BJ (cell line): ENCODE results near the gene FGFR3. TPM values are rescaled to one million over a fixed set of nuclear protein-coding genes. Genes with fewer than 3 reads are reported as not detected.

Experiments
- CTCF ChIA-PET: fragments of 350-600 bp; formaldehyde crosslinking; extraction: SDS; loops from one replicate; lab custom pipeline; 2021; ENCODE audit warnings: antibody characterized with exemption, inconsistent platforms; lab: Yijun Ruan, JAX
- POLR2A ChIA-PET: fragments of 300-600 bp; sonication (Branson Sonifier 250); formaldehyde crosslinking; extraction: SDS; loops from one replicate; lab custom pipeline; 2021; ENCODE audit warnings: antibody characterized with exemption; lab: Charles Lee
- DNase-seq: peaks from one replicate; pipeline ENCODE4 v3.0.0-alpha.2; 2011; ENCODE audit warnings: low read depth
- H3K27me3 ChIP-seq: 2 replicates; pipeline ENCODE4 v1.6.0; 2011; ENCODE audit warnings: low read length; ENCODE audit not compliant: control insufficient read depth, insufficient read depth
- H3K36me3 ChIP-seq: 2 replicates; pipeline ENCODE4 v1.5.1; 2011; ENCODE audit warnings: low read length; ENCODE audit not compliant: control insufficient read depth, insufficient read depth
- H3K4me3 ChIP-seq: 2 replicates; pipeline ENCODE4 v1.5.1; 2011; ENCODE audit warnings: low read depth, mild to moderate bottlenecking, control low read depth, low read length
- CTCF ChIP-seq: IDR thresholded peaks from 2 replicates; pipeline ENCODE4 v1.5.1; 2011; ENCODE audit warnings: low read depth, mild to moderate bottlenecking, control low read depth, inconsistent platforms, low read length, moderate library complexity; ENCODE audit not compliant: insufficient read depth
- polyA plus RNA-seq: library from polyadenylated mRNA; depleted of rRNA; stranded (reverse); fragments of >200 nt; gene quantifications from 2 replicates; pipeline ENCODE4 v1.2.3, GENCODE V29; 2011

The FGFR3 gene
- polyA plus RNA-seq, 1 experiment: 1.0 TPM

GRCh38 chr4:1766106-1767060 lies 26.7 kb upstream of the FGFR3 start:
- TF ChIP-seq CTCF: no peak
- POLR2A ChIA-PET: no interaction called here
- Histone ChIP-seq H3K27me3 (no peaks in the 10 kb centered on the region; the same call in 1 of the 2 replicates), H3K36me3 (no peaks in the 10 kb centered on the region), H3K4me3 (no peak overlapping the region)
- CTCF ChIA-PET: interaction anchor here (2.4 kb wide), 1 partner anchor 11 kb away, joined by 8 read pairs; no protein-coding TSS in a partner anchor
- DNase-seq: no peak

- POLR2A ChIA-PET: no interaction called here
- Histone ChIP-seq H3K4me3 (peak overlapping the region; percentile 33), H3K36me3 (no peaks in the 10 kb centered on the region), H3K27me3 (no peaks in the 10 kb centered on the region; the same call in 1 of the 2 replicates)
- DNase-seq: no peak
- no peak for TF ChIP-seq CTCF
- CTCF ChIA-PET: interaction anchor here (0.9 to 2.4 kb wide), 6 partner anchors 9 to 142 kb away, joined by 3 to 8 read pairs (median 4); no protein-coding TSS in a partner anchor
Observed at GRCh38 chr4:1767061-1767769, 25.9 kb upstream of the FGFR3 start.

- no peaks in the 10 kb centered on the region; the same call in 1 of the 2 replicates for H3K27me3 ChIP-seq
- TF ChIP-seq CTCF: peak; percentile 56
- CTCF ChIA-PET: interaction anchor here (0.9 to 2.4 kb wide), 6 partner anchors 10 to 142 kb away, joined by 3 to 8 read pairs (median 4); no protein-coding TSS in a partner anchor
- H3K4me3 ChIP-seq: peak overlapping the region; percentile 33
- POLR2A ChIA-PET: no interaction called here
- DNase-seq: no peak
- no peaks in the 10 kb centered on the region for H3K36me3 ChIP-seq
Observed at GRCh38 chr4:1767770-1768366, 25.2 kb upstream of the FGFR3 start.

GRCh38 chr4:1768367-1769034 lies 24.6 kb upstream of the FGFR3 start:
- no peak for DNase-seq
- no peaks in the 10 kb centered on the region; the same call in 1 of the 2 replicates for H3K27me3 ChIP-seq
- no peak for TF ChIP-seq CTCF
- no peak overlapping the region for H3K4me3 ChIP-seq
- POLR2A ChIA-PET: no interaction called here
- CTCF ChIA-PET: interaction anchor here (0.9 to 2.4 kb wide), 5 partner anchors 9 to 141 kb away, joined by 3 to 8 read pairs (median 4); no protein-coding TSS in a partner anchor
- H3K36me3 ChIP-seq: no peaks in the 10 kb centered on the region
